HG03139 (cell line): ENCODE data around the gene PLCB4.

ENCODE experiments used
- ATAC-seq: cut with Tn5 transposase; IDR thresholded peaks from one replicate; pipeline ENCODE4 v1.9.1; 2021; ENCODE audit not compliant: unreplicated experiment

PLCB4 gene

DNA sequence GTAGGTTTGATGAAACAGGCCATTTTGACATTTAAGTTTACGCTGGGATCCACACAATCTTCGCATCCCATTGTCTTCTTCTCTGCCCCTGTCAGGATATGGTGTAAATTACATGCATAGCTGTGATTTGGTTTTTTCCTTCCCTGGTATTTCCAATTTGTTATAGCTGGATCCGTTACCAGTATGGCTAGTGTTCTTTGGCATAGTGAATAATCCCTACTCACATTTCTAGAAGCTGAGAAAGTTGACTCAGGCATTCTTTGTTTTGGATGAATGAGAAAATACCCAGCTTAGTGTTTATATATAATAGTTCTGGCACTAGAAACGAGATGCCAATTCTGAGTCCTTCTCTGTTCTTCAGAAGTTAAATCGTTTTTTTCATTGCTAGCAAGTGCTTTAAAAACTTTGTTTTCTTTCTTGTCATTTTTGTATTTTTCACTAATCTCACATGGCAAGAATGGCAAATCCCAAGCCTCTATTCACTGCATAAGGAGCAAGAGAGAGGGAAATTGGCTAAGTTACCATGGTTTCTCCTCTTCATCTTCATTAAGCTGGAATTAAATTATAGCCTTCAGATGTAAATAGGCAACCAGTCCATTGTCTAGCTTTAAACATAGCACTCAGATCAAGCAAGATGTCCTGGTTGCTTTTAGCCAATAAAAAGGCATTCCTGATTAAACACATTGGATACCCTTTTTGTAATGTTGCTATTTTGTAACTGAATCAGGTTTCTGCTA lies 353.6 kb downstream of the PLCB4 start:
- ATAC-seq, result no peak

DNA sequence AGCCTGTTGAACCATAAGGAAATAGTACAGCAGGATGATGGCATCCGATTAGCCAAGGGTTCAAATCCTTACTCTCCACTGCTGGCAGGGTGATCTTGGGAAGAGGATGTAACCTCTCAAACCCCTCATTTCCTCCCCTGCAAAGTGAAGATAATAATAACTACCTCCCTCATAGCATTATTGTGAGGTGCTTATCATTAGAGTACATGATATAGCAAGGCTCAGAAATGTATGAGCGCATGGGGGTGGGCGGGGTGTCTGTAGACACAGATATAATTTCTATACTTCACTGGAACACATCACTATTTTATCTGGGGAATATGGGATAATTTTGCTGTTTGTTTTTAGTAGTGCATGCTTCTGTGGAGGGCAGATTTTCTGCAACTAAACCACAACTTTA lies 355.7 kb downstream of the PLCB4 start:
- ATAC-seq, result no peak

DNA sequence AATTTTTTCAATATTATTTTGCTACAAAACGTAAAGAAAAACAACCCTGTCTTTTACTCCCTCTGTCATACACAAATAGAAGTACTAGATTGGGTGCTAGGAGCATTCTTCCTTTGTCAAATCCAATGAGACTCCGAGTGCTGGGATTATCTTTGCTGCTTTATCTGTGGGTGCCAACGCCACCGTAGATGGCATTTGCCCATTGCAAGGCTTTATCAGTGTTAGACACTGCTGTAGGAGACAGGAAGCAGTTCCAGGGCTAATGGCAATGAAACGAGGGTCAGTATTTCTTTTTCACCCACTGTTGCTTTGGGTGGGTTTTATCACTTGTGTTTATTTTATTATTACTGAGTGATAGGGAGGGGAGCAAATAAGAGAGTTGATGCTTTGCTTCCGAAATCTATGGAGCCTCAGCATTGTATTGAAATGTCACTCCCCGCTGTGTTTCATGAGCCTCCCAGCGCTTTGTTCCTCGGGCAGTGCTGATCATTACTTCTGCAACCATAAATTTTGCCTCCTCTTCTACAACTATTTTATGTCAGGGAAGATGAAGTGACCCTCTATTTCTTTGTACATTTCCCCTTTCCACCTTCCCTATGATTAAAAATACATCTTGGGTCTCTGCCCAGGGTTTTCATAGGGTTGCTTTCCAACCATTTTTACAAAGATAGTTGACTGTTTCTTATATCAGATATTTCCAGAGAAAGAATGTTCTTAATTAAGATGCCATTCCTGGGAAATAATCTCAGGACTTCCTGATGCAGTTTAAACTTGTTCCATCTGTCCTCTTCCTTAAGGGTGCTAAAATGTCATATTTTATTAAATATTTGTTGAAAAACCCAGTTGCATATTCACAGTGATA lies 358.8 kb downstream of the PLCB4 start:
- ATAC-seq, result no peak

DNA sequence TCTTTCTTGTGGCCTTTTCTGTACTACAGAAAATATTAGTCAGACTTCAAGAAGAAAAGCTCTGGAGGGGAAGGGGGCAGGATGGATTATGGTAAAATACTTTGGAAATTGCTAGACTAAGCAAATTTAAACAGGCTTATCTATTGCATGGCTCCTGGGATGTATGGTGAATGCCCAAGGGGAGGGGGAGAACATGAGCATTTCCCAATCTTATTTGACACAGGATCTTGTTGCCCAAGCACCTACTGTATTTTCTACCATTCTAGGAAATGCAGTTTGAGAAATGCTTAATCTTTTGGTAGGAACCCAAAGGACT lies 359.4 kb downstream of the PLCB4 start:
- ATAC-seq, result no peak

DNA sequence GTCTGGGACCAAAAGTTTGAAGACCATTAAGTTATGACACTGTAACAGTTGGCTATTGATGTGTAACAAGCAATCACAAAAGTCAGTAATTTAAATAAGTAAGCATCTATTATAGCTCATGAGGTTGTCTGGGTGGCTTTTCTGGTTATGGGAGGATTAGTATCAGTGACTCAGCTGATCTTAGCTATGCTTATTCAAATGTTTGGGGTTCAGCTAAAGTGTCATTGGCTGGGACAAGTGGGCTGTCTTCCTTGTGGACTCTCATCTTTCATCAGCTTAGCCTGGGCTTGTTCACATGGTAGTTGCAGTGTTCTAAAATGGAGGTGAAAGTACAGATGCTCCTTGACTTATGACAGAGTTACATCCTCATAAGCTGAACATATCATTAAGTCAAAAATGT lies 370.9 kb downstream of the PLCB4 start:
- ATAC-seq, result no peak

DNA sequence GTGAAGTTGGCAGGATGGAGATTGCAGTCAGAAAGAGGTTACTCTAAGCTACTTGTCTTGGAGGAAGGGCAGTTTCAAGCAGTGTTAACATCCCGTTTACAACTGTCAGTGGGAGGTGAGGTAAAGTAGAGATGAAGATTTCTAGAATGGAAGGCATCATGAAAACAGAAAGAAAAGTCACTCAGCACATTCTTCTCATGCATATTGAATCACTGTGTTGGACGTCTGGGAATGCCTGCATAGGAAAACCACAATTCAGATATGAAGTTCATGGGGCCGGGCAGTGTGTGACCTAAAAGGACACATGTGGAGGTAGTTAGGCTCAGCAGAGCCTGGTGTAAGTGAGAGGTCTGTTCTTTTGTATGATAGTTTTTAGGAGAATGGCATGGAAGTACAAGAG lies 372.0 kb downstream of the PLCB4 start:
- no peak for ATAC-seq

DNA sequence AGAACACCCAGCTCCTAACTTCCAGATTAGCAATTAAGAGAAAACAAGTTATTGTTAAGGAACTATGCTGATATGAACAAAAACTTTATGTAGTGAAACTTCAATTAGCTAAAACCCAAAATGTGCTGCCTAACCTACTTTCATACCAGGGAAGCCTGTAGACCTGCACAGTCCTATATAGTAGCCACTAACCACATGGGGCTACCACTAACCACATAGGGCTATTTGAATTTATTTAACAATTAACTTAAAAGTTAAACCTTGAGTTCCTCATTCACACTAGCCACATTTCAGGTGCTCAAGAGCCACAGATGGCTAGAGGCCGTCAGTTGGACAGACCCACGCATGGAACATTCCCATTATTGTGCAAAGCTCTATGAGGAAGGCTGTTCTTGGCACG lies 373.1 kb downstream of the PLCB4 start:
- ATAC-seq, result peak; percentile 82

DNA sequence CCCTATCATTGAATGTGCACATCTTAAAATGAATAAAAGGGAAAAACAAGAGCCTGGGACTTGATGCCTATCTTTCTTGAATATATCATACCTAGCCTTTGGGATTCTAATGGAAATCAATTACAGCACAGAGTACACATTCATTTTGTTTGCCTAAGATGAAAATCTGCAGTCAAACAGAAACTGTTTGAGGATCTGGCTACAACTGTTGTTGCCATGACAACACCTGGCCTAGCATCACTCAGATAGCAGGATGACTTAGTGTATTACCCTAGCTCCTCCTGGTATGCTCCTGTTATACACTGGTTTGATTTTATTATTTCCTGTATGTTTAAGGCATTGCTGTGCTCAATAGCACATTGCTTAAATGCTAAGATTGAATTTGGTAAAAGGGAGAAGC lies 374.0 kb downstream of the PLCB4 start:
- ATAC-seq, result peak; percentile 64

DNA sequence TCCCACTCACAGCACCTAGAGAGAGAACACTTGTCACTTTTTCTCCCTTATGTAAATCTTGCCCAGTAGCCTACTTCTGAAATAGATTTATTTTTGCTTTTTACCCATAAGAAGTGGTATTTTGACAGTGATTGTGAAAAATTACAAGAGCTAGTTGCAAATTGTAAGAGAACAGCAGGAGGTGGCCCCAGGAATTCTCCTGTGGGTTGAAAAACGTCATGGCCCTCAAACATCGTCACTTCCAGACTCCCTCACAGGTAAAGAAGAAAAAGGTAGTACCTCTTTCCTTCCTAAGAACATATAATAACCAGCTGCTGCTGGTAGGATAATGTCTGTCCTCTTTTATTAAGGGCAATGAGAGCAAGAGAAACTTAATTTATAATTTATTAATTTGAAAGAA lies 376.0 kb downstream of the PLCB4 start:
- no peak for ATAC-seq

DNA sequence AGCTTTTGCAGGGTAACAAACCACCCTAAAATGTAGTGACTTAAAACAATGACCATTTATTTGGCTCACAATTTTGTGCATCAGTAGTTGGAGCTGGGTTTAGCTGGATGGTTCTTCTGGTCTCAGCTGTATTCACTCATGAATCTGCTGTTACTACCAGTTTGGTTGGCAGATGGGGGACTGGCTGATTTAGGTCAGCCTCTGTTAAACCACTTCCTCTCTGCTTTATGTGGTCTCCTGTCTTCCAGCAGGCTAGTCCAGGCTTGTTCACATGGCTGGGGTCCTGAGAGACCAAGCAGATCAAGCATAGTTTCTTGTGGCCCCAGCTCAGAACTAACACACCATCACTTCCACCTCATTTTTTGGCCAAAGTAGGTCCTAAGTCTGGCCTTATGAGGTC lies 378.3 kb downstream of the PLCB4 start:
- ATAC-seq, result no peak

DNA sequence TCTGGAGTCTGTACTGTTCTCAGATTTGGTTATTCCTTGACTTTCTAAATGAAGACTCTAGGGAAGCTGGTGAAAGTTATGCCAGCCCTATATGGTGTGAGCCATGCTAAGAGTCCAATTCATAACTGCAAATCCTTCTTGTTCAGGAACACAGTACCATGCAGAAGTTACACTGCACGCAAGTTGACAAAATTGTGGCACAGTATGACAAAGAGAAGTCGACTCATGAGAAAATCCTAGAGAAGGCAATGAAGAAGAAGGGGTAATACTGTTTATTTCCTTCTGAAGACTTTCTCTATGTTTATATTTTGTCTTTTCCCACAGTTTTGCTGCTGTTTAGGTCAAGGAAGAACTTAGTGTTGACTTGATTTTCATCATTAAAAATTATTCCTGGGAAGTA lies 384.3 kb downstream of the PLCB4 start:
- ATAC-seq, result no peak

DNA sequence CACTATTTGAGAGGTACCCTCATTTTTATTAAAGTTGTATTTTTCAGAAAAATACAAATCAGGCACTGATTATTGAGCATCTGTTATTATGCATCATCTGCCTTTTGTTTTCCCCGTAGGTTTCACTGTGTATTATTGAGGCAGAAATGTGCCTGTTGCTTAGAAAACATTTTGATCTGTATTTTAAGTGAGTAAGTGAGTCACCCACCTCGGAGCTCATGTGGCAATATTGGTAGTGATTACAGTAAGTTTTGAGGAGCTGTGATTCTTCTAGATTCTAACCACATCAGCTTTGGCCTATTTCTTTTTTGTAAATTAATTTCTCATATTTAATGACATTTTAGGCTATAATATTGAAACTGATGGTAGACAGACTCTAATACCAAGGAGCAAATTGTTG lies 385.9 kb downstream of the PLCB4 start:
- ATAC-seq, result no peak

DNA sequence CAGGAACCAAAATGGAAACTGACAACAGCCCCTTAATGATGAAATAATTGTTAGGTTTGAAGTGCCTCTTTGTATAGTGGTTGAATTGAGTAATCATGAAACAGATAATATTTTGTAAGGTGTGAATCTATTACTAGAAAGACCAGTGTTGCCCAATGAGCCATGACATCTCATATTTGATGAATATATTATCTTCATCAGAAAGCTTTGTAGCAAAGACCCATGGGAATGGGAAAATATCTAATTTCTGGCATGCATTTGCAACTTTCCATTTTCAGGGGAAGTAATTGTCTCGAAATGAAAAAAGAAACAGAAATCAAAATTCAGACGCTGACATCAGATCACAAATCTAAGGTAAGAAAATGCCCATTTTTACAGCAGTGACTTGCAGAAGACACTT lies 388.2 kb downstream of the PLCB4 start:
- no peak for ATAC-seq

DNA sequence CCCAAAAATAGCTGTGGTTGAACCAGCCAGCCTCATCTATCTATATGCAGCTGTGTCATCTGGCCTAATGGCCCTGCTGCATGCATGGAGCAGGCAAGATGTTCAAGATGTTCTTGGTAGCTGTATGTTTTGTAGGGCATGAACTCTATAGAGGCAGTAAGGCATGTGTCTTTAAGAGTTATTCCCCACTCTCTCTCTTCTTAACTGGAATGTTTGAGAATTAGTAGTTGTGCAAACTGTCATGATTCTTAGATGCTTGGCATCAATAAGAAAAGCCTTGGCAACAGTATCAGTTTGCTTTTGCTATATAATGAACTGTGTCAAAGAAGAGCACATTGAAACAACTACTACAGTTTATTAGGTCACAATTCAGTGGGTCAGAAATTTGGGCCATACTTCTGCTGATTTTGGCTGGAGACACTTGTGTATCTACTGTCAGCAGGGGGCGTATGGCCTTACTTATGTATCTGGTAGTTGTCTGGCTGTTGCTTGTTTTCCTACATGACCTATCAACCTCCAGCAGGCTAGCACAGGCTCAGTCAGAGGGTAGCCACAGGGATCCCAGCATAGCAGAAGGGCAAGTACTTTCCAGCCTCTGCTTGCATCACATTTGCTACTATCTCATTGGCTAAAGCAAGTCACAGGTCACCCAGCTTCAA lies 389.4 kb downstream of the PLCB4 start:
- no peak for ATAC-seq

DNA sequence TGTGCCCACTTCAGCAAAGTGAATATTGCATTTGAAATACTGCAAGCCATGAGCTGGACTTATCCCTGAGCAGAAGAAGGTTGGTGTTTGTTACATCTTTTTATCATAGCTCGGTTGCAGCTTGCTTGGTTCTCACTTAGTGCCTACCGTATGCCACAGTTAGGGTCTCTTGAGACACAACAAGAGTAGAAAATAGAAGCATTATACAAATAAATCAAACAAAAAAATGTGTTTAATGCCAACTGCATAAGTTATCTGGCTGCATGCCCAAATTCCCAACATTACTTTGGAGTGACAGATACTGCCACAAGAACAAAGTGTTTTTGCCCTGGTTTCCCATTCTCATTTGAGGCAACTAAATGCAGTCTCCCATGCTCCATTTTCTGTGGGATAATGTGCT lies 391.6 kb downstream of the PLCB4 start:
- no peak for ATAC-seq

DNA sequence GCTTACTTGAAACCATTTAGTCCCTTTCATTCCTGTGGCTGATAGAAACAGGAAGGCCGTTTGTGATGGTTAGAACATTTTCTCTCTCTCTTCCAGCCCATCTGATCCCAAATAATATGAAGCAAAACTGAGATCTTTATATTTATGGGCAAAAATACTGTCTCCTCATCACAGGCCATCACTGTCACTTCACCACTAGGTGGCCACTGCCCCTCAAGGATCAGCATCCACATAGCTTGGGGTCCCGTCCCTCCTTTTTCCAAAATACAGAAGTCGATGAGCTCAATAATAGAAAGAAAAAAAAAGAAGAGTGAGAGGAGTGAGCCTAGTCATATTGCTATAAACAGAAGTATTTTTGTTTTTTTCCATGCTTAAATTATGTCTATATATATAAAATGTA lies 399.1 kb downstream of the PLCB4 start:
- ATAC-seq, result no peak

DNA sequence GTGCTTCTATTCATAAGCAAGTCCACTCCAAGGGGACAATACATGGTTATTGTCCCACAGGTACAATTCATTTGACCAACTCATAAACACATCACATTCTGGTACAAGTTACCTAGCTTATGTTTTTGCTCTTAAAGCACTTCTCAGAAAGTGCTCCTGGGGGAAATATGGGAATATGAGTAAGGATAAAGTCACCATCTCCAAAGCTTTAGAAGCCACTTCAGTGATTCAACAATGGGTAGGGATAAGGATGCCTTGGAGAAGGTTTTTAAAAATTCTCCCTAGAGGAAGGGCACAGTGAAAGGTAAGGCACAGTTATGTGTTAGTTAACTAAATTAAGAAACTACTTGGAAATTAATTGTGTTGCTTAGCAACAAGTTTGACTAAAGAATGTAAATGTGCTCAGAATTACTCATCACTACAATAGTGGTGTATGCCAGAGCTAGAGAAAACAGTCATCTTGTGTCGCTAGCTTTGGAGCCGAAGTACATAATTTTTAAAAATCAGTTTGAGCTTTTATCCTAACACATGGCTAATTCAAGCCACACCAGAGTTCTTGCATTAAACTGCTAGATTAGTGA lies 406.0 kb downstream of the PLCB4 start:
- ATAC-seq, result no peak

DNA sequence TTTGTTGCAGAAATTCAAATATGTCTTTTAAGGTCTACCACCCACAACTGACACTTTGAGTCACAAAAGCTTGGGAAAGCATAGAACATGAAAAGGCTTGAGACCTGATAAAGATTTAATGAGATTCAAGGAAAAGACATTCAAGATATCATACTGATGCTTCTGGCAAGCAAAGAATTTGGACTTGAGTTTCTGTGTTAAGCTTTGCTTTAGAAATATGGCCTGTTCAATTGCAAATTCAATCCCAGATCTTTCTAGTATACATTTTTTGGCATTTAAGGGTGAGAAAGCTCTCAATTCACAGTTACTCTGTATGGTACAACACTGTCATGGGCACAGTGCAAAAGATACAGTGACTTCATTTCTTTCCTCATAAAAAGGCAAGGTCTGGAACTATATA lies 406.6 kb downstream of the PLCB4 start:
- no peak for ATAC-seq

DNA sequence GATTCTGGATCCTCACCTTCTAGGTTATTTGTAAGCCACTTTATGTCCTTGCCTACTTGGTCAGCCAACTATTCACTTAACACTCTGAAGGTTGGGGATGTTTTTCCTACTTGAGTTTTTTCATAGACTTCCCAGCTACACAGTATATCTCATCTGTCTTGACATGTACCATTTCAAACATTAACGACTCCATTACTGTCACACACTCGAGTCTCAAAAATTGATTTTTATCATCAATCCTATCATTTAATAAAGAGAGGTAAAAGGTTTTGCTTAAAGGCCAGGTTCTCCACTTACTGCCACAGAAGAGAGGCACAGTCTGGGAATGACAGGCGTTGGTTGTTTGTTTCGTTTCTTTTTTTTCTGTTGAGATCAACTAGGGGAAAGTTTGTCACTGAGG lies 407.3 kb downstream of the PLCB4 start:
- ATAC-seq, result no peak

DNA sequence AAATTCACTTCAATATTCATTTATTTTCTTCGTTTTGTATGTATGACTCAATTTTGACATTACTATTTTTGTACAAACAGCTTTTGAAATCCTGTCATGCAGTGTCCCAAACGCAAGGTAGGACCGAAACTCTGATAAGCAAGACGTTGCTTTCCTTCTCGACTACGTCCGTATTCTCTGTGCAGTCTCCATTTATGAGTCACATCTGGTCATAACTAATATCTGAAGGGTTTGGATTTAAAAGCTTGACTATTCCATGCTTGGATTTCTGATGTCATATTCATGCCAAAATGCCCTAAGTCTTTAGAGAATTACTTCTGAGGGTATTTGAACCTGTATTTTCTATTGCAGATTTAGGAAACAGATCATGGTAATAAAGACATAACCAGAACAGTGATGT lies 407.8 kb downstream of the PLCB4 start:
- no peak for ATAC-seq

DNA sequence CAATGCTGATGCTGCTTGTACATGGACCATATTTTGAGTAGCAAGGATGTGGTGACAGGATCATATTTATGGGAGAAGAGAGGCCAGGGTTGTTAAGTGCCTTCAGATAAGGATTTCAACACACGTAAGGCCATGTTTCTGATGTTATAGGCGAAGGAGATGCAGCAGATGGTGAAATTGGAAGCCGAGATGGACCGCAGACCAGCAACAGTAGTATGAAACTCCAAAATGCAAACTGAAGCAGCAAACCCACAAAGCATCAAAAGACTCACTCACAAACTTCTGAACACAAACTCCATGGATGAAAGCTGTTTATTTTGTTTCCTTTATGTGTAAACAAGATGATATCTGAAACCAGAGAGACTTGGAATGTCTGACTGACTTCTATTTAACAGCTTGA lies 409.9 kb downstream of the PLCB4 start:
- no peak for ATAC-seq

DNA sequence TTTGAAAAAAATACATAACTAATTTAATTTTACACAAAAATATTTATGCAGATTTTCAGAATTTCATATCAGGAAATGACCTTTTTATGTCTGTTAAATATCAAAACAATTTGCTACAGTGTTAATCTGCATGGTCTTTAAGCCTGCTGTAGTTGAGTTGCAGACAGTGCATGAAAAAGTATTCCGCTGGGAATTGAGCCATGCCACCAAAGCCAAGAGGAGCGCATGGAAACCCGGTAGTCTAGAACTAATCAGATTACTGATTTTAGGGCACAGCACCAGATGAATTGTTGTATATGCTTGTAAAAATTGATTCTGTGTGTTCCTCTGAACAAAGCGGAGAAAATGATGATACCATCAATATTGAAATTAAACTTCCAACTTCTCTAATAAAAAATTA lies 411.2 kb downstream of the PLCB4 start:
- ATAC-seq, result no peak
